IMR-90 (cell line): ENCODE data around the gene CCDC88C. TPM values are rescaled to one million over a fixed set of nuclear protein-coding genes. Genes with fewer than 3 reads are reported as not detected.

Experiments used
- ATAC-seq: fragments of 200-7000 bp; cut with Tn5 transposase; 2 replicates; pipeline ENCODE4 v1.9.1; 2020; ENCODE audit warnings: low read depth, mild to moderate bottlenecking, moderate library complexity
- BruUV-seq: library from RNA; stranded (reverse); fragments of 400-500 nt; replicated peaks from 2 replicates; lab custom pipeline; 2021; lab: Mats Ljungman, UMichigan
- CTCF ChIA-PET: fragments of 300-600 bp; formaldehyde crosslinking; extraction: SDS; loops from one replicate; lab custom pipeline; 2021; ENCODE audit warnings: antibody characterized with exemption; lab: Yijun Ruan, JAX
- POLR2A ChIA-PET: fragments of 300-600 bp; sonication (Branson Sonifier 250); formaldehyde crosslinking; loops from one replicate; lab custom pipeline; 2022; ENCODE audit warnings: antibody characterized with exemption; ENCODE audit not compliant: unreplicated experiment; lab: Charles Lee
- DNase-seq: peaks from one replicate; pipeline ENCODE4 v3.0.0; 2013
- H2AFZ ChIP-seq: replicated peaks from 2 replicates; pipeline ENCODE3; 2013; ENCODE audit warnings: low read length, mild to moderate bottlenecking; ENCODE audit not compliant: poor library complexity
- H2AK5ac ChIP-seq: 2 replicates; pipeline ENCODE4 v1.6.1; 2013; ENCODE audit warnings: low read depth, low read length, inconsistent platforms
- H2AK9ac ChIP-seq: replicated peaks from 2 replicates; pipeline ENCODE3; 2013; ENCODE audit warnings: mild to moderate bottlenecking, low read depth, low read length, moderate library complexity; ENCODE audit not compliant: poor library complexity
- H2BK120ac ChIP-seq: 2 replicates; pipeline ENCODE4 v1.6.1; 2013; ENCODE audit warnings: low read depth, low read length, inconsistent platforms
- H2BK15ac ChIP-seq: 3 replicates; pipeline ENCODE4 v1.6.1; 2013; ENCODE audit warnings: low read depth, low read length, inconsistent platforms
- H2BK20ac ChIP-seq: 2 replicates; pipeline ENCODE4 v1.6.1; 2013; ENCODE audit warnings: low read depth, mild to moderate bottlenecking, inconsistent platforms, low read length, moderate library complexity
- H2BK5ac ChIP-seq: 2 replicates; pipeline ENCODE4 v1.6.1; 2013; ENCODE audit warnings: mild to moderate bottlenecking, low read depth, low read length, inconsistent platforms; ENCODE audit not compliant: poor library complexity, severe bottlenecking
- H3K14ac ChIP-seq: replicated peaks from 2 replicates; pipeline ENCODE4 v1.6.1; 2013; ENCODE audit warnings: low read depth, low read length, inconsistent platforms
- H3K18ac ChIP-seq: 2 replicates; pipeline ENCODE4 v1.6.1; 2013; ENCODE audit warnings: low read depth, low read length, control low read depth
- H3K23ac ChIP-seq: 2 replicates; pipeline ENCODE4 v1.6.1; 2013; ENCODE audit warnings: low read depth, low read length, inconsistent platforms
- H3K27ac ChIP-seq: 2 replicates; pipeline ENCODE4 v1.5.1; 2013; ENCODE audit warnings: mild to moderate bottlenecking, control low read depth, low read length; ENCODE audit not compliant: insufficient read depth
- H3K27me3 ChIP-seq: 2 replicates; pipeline ENCODE4 v1.6.1; 2013; ENCODE audit warnings: low read length; ENCODE audit not compliant: control insufficient read depth, insufficient read depth
- H3K36me3 ChIP-seq: 2 replicates; pipeline ENCODE4 v1.6.1; 2013; ENCODE audit warnings: low read length, mixed read lengths; ENCODE audit not compliant: control insufficient read depth, insufficient read depth
- H3K4ac ChIP-seq: 2 replicates; pipeline ENCODE4 v1.6.1; 2013; ENCODE audit warnings: low read depth, low read length, inconsistent platforms
- H3K4me1 ChIP-seq: 2 replicates; pipeline ENCODE4 v1.6.1; 2013; ENCODE audit warnings: low read length, mixed read lengths; ENCODE audit not compliant: control insufficient read depth, insufficient read depth
- H3K4me2 ChIP-seq: 2 replicates; pipeline ENCODE4 v1.6.1; 2013; ENCODE audit warnings: low read depth, mild to moderate bottlenecking, control low read depth, low read length, moderate library complexity
- H3K4me3 ChIP-seq: 2 replicates; pipeline ENCODE4 v1.5.1; 2013; ENCODE audit warnings: low read depth, mild to moderate bottlenecking, control low read depth, low read length, moderate library complexity; ENCODE audit not compliant: insufficient read depth
- H3K56ac ChIP-seq: 2 replicates; pipeline ENCODE4 v1.6.1; 2013; ENCODE audit warnings: low read length, inconsistent platforms; ENCODE audit not compliant: insufficient read depth; ENCODE audit errors: extremely low read depth
- H3K79me1 ChIP-seq, 2 experiments: 2 replicates each; pipeline ENCODE4 v1.6.1; 2013; ENCODE audit warnings: low read length in 2 of 2, inconsistent platforms in 1 of 2, low read depth in 1 of 2
- H3K9ac ChIP-seq: 2 replicates; pipeline ENCODE4 v1.6.1; 2013; ENCODE audit warnings: low read depth, low read length, control low read depth
- H3K9me1 ChIP-seq: 2 replicates; pipeline ENCODE4 v1.6.1; 2013; ENCODE audit warnings: low read length, inconsistent platforms; ENCODE audit not compliant: insufficient read depth
- H3K9me3 ChIP-seq: 2 replicates; pipeline ENCODE4 v1.6.1; 2013; ENCODE audit warnings: low read length; ENCODE audit not compliant: control insufficient read depth, insufficient read depth
- H4K20me1 ChIP-seq: 2 replicates; pipeline ENCODE4 v1.6.1; 2013; ENCODE audit warnings: low read length, inconsistent platforms; ENCODE audit not compliant: insufficient read depth
- H4K5ac ChIP-seq: 2 replicates; pipeline ENCODE4 v1.6.1; 2013; ENCODE audit warnings: mild to moderate bottlenecking, low read depth, low read length, control low read depth
- H4K8ac ChIP-seq, 2 experiments: 2 replicates each; pipeline ENCODE4 v1.6.1; 2013; ENCODE audit warnings: low read depth in 2 of 2, low read length in 2 of 2, control low read depth in 1 of 2, inconsistent platforms in 1 of 2
- H4K91ac ChIP-seq: 2 replicates; pipeline ENCODE4 v1.6.1; 2013; ENCODE audit warnings: low read depth, low read length, inconsistent platforms; ENCODE audit not compliant: insufficient read depth
- MAZ ChIP-seq: IDR thresholded peaks from 2 replicates; pipeline ENCODE4 v1.6.1; 2012; ENCODE audit warnings: low read depth, mild to moderate bottlenecking, low read length, improper control_type of control experiment, moderate library complexity, borderline replicate concordance
- RCOR1 ChIP-seq: IDR thresholded peaks from 2 replicates; pipeline ENCODE4 v1.6.1; 2012; ENCODE audit warnings: mild to moderate bottlenecking, low read length, improper control_type of control experiment; ENCODE audit not compliant: insufficient replicate concordance
- WGBS, 2 experiments: methylation state at CpG; one replicate each; pipeline versions ENCODE4 v1.1.5 to v1.1.7; 2013; ENCODE audit warnings: missing lambda C conversion rate in 2 of 2; ENCODE audit not compliant: insufficient read length in 1 of 2; ENCODE audit errors: extremely low coverage in 2 of 2; 5-methylcytosine and 5-hydroxymethylcytosine counted together
- dilution Hi-C: fragments of 300-500 bp; cut with HindIII; formaldehyde crosslinking; loops from one replicate; pipeline ENCODE4 v1.14.3; 2018; ENCODE audit warnings: low sequenced_read_pairs; ENCODE audit not compliant: unreplicated experiment
- in situ Hi-C: fragments of 300-500 bp; cut with MboI; formaldehyde crosslinking; loops from 3 replicates; pipeline ENCODE4 v1.14.3; 2019; ENCODE audit warnings: low sequenced_read_pairs, inconsistent platforms, mixed read lengths
- intact Hi-C: fragments of 100-400 bp; cut with micrococcal nuclease; formaldehyde crosslinking; loops from 2 replicates; pipeline ENCODE4 v1.10.0; 2022
- polyA plus RNA-seq, 3 experiments: library from polyadenylated mRNA; depleted of rRNA; stranded (reverse); fragments of >200 nt; gene quantifications; 2 replicates each; pipeline ENCODE4 v1.2.3, GENCODE V29; 2012; ENCODE audit warnings: low replicate concordance in 1 of 3
- total RNA-seq: library from RNA; depleted of rRNA; stranded (reverse); fragments of >200 nt; gene quantifications from 2 replicates; pipeline ENCODE4 v1.2.3, GENCODE V29; 2012

CCDC88C gene
- total and polyA plus RNA-seq, 2 of the 4 experiments (the other 2 are of a cell fraction): 0.17 to 0.18 TPM

- Histone ChIP-seq H4K20me1 (no peaks in the 10 kb centered on the region), H3K9me3 (no peaks in the 10 kb centered on the region), H3K23ac (no peak overlapping the region), H3K4me1 (no peaks in the 10 kb centered on the region), H3K4me3 (no peak overlapping the region), H3K27me3 (peaks cover 20% of the 10 kb centered on the region), H3K14ac (no peak overlapping the region), H2AFZ (no peak overlapping the region), H2BK5ac (no peak overlapping the region), H2BK120ac (no peak overlapping the region), H3K18ac (no peak overlapping the region), H4K8ac (no peak overlapping the region), H3K27ac (no peak overlapping the region), H2AK5ac (no peak overlapping the region), H2BK20ac (no peak overlapping the region), H2AK9ac (no peak overlapping the region), H3K4me2 (no peak overlapping the region), H3K4ac (no peak overlapping the region), H3K9ac (no peak overlapping the region), H2BK15ac (no peak overlapping the region), H3K79me1 (no peaks in the 10 kb centered on the region), H3K36me3 (no peaks in the 10 kb centered on the region), H3K9me1 (no peaks in the 10 kb centered on the region), H4K91ac (no peak overlapping the region), H3K56ac (no peak overlapping the region), H4K5ac (no peak overlapping the region)
- POLR2A ChIA-PET: no interaction called here
- DNase-seq (no peak), ATAC-seq (no peak)
- BruUV-seq: no TSS peak
- TF ChIP-seq RCOR1: no peak
- no peak for TF ChIP-seq MAZ
- dilution Hi-C loops: no loop called here
- CTCF ChIA-PET: interaction anchor here (1.2 kb wide), 1 partner anchor 11 kb away, joined by 3 read pairs; no protein-coding TSS in a partner anchor
- intact Hi-C loops: no loop called here
- in situ Hi-C loops: no loop called here
- 40% methylated on average over 1 of the region's 3 CpGs; no CpG with 5 or more reads in 1 of the 2 experiments for WGBS, 2 experiments
Observed at GRCh38 chr14:91331721-91332120, 85.9 kb downstream of the CCDC88C start.
